ENCODE results near the gene OBSCN. TPM values are rescaled to one million over a fixed set of nuclear protein-coding genes. Genes with fewer than 3 reads are reported as not detected.

OBSCN gene
- total and polyA plus RNA-seq, 2 of the 4 experiments (the other 2 are of a cell fraction): 4.1 to 9.5 TPM

DNA sequence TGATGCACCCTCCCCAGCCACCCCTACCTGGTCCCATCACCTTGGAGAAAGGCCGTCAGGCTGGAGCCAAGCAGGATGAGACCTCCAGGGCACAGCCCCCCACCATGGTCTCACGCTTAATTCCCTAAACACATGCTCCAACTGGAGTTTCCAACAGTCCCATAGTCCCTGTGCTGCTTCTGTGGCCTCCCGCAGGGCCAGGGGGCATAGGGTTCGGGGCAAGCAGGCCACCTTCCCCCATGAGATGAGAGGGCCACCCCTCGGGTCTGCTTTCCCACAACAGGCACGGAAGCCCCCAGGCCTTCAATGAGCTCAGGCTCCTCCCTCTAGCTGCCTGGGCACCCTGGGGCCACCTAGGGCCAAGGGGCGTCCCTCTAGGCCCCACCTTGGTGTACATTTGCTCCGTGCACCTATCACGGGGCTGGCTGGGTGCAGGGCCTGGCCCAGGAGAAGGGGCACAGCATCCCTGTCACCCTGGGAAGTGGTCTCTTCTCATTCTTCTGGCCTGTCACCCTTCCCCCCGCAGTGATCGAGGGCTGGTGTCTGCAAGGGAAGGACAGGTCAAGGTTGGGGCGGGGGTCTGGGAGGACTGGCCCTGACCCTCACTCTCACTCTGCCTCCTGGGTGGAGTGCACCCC, 156.3 kb downstream of the OBSCN start:
- in situ Hi-C loops (cut with MboI; ENCODE audit: low sequenced_read_pairs) (no loop called here), dilution Hi-C loops (cut with HindIII; ENCODE audit: low sequenced_read_pairs, unreplicated experiment) (no loop called here), intact Hi-C loops (cut with micrococcal nuclease) (no loop called here)
- no peak for TF ChIP-seq MAFK (IDR thresholded peaks at IDR 0.05; ENCODE audit: low read depth, low read length)
- Histone ChIP-seq H3K4me3 (ENCODE audit: insufficient read depth, low read depth, low read length) (no peak overlapping the region), H3K9me1 (ENCODE audit: insufficient read depth, low read length) (no peaks in the 10 kb centered on the region), H3K79me1 (ENCODE audit: low read depth in 1 of 2, low read length in 2 of 2) (no peaks in the 10 kb centered on the region), H4K8ac (ENCODE audit: low read depth in 2 of 2, low read length in 2 of 2) (no peak overlapping the region), H3K27me3 (ENCODE audit: control insufficient read depth, insufficient read depth, low read length) (0 out of 2 replicates have a peak, but pooled peaks cover 3% of the 10 kb centered on the region), H4K5ac (ENCODE audit: low read depth, low read length) (no peak overlapping the region), H3K18ac (ENCODE audit: low read depth, low read length) (no peak overlapping the region), H3K4me1 (ENCODE audit: control insufficient read depth, insufficient read depth, low read length) (no peaks in the 10 kb centered on the region; the same call in 1 of the 2 replicates), H3K56ac (ENCODE audit: extremely low read depth, insufficient read depth, low read length) (no peak overlapping the region), H3K23ac (ENCODE audit: low read depth, low read length) (no peak overlapping the region), H4K20me1 (ENCODE audit: insufficient read depth, low read length) (no peaks in the 10 kb centered on the region), H3K36me3 (ENCODE audit: control insufficient read depth, insufficient read depth, low read length) (no peaks in the 10 kb centered on the region), H2AFZ (replicated peaks; ENCODE audit: low read length, poor library complexity) (no peak overlapping the region), H2AK5ac (ENCODE audit: low read depth, low read length) (no peak overlapping the region), H3K27ac (ENCODE audit: insufficient read depth, low read length) (no peak overlapping the region), H4K91ac (ENCODE audit: insufficient read depth, low read depth, low read length) (no peak overlapping the region), H2BK15ac (ENCODE audit: low read depth, low read length) (no peak overlapping the region), H3K14ac (replicated peaks; ENCODE audit: low read depth, low read length) (no peak overlapping the region), H2BK5ac (ENCODE audit: low read depth, low read length, poor library complexity, severe bottlenecking) (no peak overlapping the region), H3K9me3 (ENCODE audit: control insufficient read depth, insufficient read depth, low read length) (no peaks in the 10 kb centered on the region), H2BK120ac (ENCODE audit: low read depth, low read length) (no peak overlapping the region), H3K4me2 (ENCODE audit: low read depth, low read length) (no peak overlapping the region), H2AK9ac (replicated peaks; ENCODE audit: low read depth, low read length, poor library complexity) (no peak overlapping the region), H3K9ac (ENCODE audit: low read depth, low read length) (no peak overlapping the region), H2BK20ac (ENCODE audit: low read depth, low read length) (no peak overlapping the region), H3K4ac (ENCODE audit: low read depth, low read length) (no peak overlapping the region)
- ChIA-PET CTCF (no interaction called here), POLR2A (ENCODE audit: unreplicated experiment) (no interaction called here)
- 68% methylated on average over 4 of the region's 12 CpGs; no CpG with 5 or more reads in 1 of the 2 experiments for WGBS, 2 experiments (ENCODE audit: extremely low coverage in 2 of 2, insufficient read length in 1 of 2)
- no peak for ATAC-seq (ENCODE audit: low read depth)
- DNase-seq: no peak
- no TSS peak for BruUV-seq (replicated peaks)
